Kidney (tissue), 19 donors: Measurements from ENCODE around the gene ZNF717. TPM values are rescaled to one million over a fixed set of nuclear protein-coding genes. Genes with fewer than 3 reads are reported as not detected.
A peak's percentile ranks its signal among the peaks of the same experiment; 100 is the strongest.
"Not testable (repeated sequence)": the region's sequence is repeated elsewhere in the genome, so short reads cannot be mapped to it uniquely, and the experiment has no call there.

Source experiments
- DNase-seq, 5 donors: peaks; one replicate each; pipeline ENCODE4 v3.0.0-alpha.2; 2013 to 2020
- FAIRE-seq: peaks from 2 replicates; lab custom pipeline; 2012; peaks lifted over from hg19 to GRCh38; lab: Jason Lieb, UNC
- H3K27ac ChIP-seq, 2 donors: one replicate each; pipeline ENCODE4 v1.7.0; 2013; ENCODE audit warnings: low read depth in 2 of 2, low read length in 2 of 2, inconsistent platforms in 1 of 2
- H3K27me3 ChIP-seq: one replicate; pipeline ENCODE4 v1.7.1; 2013; ENCODE audit warnings: low read length, inconsistent platforms; ENCODE audit not compliant: control insufficient read depth, insufficient read depth
- H3K36me3 ChIP-seq, 3 donors: one replicate each; pipeline versions ENCODE4 v1.7.0 to v1.7.1; 2013; ENCODE audit warnings: low read length in 3 of 3, control low read depth in 1 of 3, inconsistent platforms in 1 of 3; ENCODE audit not compliant: insufficient read depth in 3 of 3, control insufficient read depth in 2 of 3
- H3K4me1 ChIP-seq, 3 donors: one replicate each; pipeline versions ENCODE4 v1.7.0 to v1.7.1; 2013; ENCODE audit warnings: low read length in 3 of 3, inconsistent platforms in 1 of 3, low read depth in 1 of 3; ENCODE audit not compliant: control insufficient read depth in 2 of 3, insufficient read depth in 2 of 3
- H3K4me3 ChIP-seq, 3 donors: one replicate each; pipeline versions ENCODE4 v1.7.0 to v1.8.1; 2013; ENCODE audit warnings: low read length in 3 of 3, control low read depth in 1 of 3, inconsistent platforms in 1 of 3
- H3K9ac ChIP-seq, 3 donors: one replicate each; pipeline versions ENCODE4 v1.7.0 to v1.7.1; 2013; ENCODE audit warnings: low read length in 3 of 3, control low read depth in 1 of 3, inconsistent platforms in 1 of 3
- H3K9me3 ChIP-seq, 3 donors: one replicate each; pipeline versions ENCODE4 v1.7.0 to v1.7.1; 2013; ENCODE audit warnings: low read length in 3 of 3, control low read depth in 1 of 3, inconsistent platforms in 1 of 3; ENCODE audit not compliant: control insufficient read depth in 2 of 3, insufficient read depth in 1 of 3
- intact Hi-C: fragments of 100-400 bp; cut with DNase I; formaldehyde crosslinking; loops from one replicate; pipeline ENCODE4 v1.11.1; 2022
- long read RNA-seq, 10 donors: library from polyadenylated mRNA in 1 of 10; unstranded in 1 of 10; transcript quantifications; one replicate each; pipeline ENCODE4 v2.0.0 and lab custom pipeline, GENCODE V29; 2021 to 2026
- polyA plus RNA-seq: library from polyadenylated mRNA; stranded (reverse); fragments of 350-450 nt; fragmentation: Illumina TruSeq; extraction: RNeasy Lipid Tissue Mini Kit (QIAGEN cat#74804); gene quantifications from one replicate; pipeline ENCODE4 v1.2.3, GENCODE V29; 2014; ENCODE audit warnings: low read depth, low replicate concordance; ENCODE audit not compliant: insufficient read depth
- total RNA-seq: library from RNA; stranded (reverse); fragmentation: NEBNext Ultra II Directional; extraction: Animal tissue kit (Norgen Biotek cat#: 25700); gene quantifications from one replicate; pipeline ENCODE4 v1.2.1, GENCODE V29; 2021
- donor health status: control.
- donor health status: control.
- donor health status: DM: yes; HTN: yes; CAD: no.
- donor health status: Normal renal cell carcinoma (clear cell type).

The ZNF717 gene
- total RNA-seq, result 19.8 TPM
- polyA plus RNA-seq, result 12.8 TPM
- long read RNA-seq, donor 1, partial matches to known transcripts, result 0 of 1 reads
- long read RNA-seq, donor 1, other reads (novel, unspliced or antisense), result 0 of 1 reads
- long read RNA-seq, donor 2, partial matches to known transcripts, result 10 of 12 reads
- long read RNA-seq, donor 2, other reads (novel, unspliced or antisense), result 0 of 12 reads
- long read RNA-seq, donor 3, partial matches to known transcripts, result 12 of 13 reads
- long read RNA-seq, donor 3, other reads (novel, unspliced or antisense), result 0 of 13 reads
- long read RNA-seq, donor 4, partial matches to known transcripts, result 0 of 1 reads
- long read RNA-seq, donor 4, other reads (novel, unspliced or antisense), result 0 of 1 reads
- long read RNA-seq, donor 5, result 0 reads
- long read RNA-seq, donor 6, partial matches to known transcripts, result 0 of 2 reads
- long read RNA-seq, donor 6, other reads (novel, unspliced or antisense), result 0 of 2 reads
- long read RNA-seq, donor 7, partial matches to known transcripts, result 1 of 3 reads
- long read RNA-seq, donor 7, other reads (novel, unspliced or antisense), result 1 of 3 reads
- long read RNA-seq, donor 8, partial matches to known transcripts, result 5 of 6 reads
- long read RNA-seq, donor 8, other reads (novel, unspliced or antisense), result 0 of 6 reads
- long read RNA-seq, donor 9, partial matches to known transcripts, result 0 of 1 reads
- long read RNA-seq, donor 9, other reads (novel, unspliced or antisense), result 0 of 1 reads
- long read RNA-seq, donor 10, partial matches to known transcripts, result 0 of 1 reads
- long read RNA-seq, donor 10, other reads (novel, unspliced or antisense), result 0 of 1 reads

- Histone ChIP-seq H3K9ac (peak within 1 kb of the TSS; percentile 62 to 82 (median 65)), H3K4me3 (peak within 1 kb of the TSS; percentile 69 to 91 (median 83)), H3K27ac (peak within 1 kb of the TSS; percentile 28 to 63)
- H3K27me3 ChIP-seq, intact Hi-C loops, H3K9me3 ChIP-seq, H3K4me1 ChIP-seq, H3K36me3 ChIP-seq, FAIRE-seq: not testable (repeated sequence)
- DNase-seq, result peak; percentile 93 to 98 (median 95)
These were observed at the start of gene ZNF717 for GRCh38 chr3:75785081-75785755. TSS of gene ZNF717 (minus strand) at chr3:75785549. CDS start at chr3:75783362, 2,187 bp downstream.

GRCh38 chr3:75831076-75831475 lies 45.7 kb upstream of the ZNF717 start:
- intact Hi-C loops, H3K27me3 ChIP-seq, FAIRE-seq, H3K9ac ChIP-seq, H3K36me3 ChIP-seq, H3K27ac ChIP-seq, DNase-seq, H3K9me3 ChIP-seq, H3K4me3 ChIP-seq, H3K4me1 ChIP-seq: not testable (repeated sequence)

GRCh38 chr3:75818019-75818418 lies 32.7 kb upstream of the ZNF717 start:
- H3K4me3 ChIP-seq, H3K9me3 ChIP-seq, intact Hi-C loops, H3K36me3 ChIP-seq, H3K27me3 ChIP-seq, H3K4me1 ChIP-seq, H3K27ac ChIP-seq, H3K9ac ChIP-seq: not testable (repeated sequence)
- DNase-seq (peak in 1 of 5 donors; percentile 12), FAIRE-seq (peak; percentile 27)

- DNase-seq, result peak in 2 of 5 donors; percentile 29
- H3K27ac ChIP-seq, intact Hi-C loops, FAIRE-seq, H3K36me3 ChIP-seq, H3K9me3 ChIP-seq, H3K4me1 ChIP-seq, H3K9ac ChIP-seq, H3K27me3 ChIP-seq, H3K4me3 ChIP-seq: not testable (repeated sequence)
These were observed 31.2 kb upstream of the ZNF717 start for GRCh38 chr3:75816287-75817180.
